ENCODE results near the gene RSPO1.

- TF ChIP-seq POLR2AphosphoS5 (IDR thresholded peaks at IDR 0.05; ENCODE audit: low read depth, low read length), result no peak
- TF ChIP-seq, protein P1, sequence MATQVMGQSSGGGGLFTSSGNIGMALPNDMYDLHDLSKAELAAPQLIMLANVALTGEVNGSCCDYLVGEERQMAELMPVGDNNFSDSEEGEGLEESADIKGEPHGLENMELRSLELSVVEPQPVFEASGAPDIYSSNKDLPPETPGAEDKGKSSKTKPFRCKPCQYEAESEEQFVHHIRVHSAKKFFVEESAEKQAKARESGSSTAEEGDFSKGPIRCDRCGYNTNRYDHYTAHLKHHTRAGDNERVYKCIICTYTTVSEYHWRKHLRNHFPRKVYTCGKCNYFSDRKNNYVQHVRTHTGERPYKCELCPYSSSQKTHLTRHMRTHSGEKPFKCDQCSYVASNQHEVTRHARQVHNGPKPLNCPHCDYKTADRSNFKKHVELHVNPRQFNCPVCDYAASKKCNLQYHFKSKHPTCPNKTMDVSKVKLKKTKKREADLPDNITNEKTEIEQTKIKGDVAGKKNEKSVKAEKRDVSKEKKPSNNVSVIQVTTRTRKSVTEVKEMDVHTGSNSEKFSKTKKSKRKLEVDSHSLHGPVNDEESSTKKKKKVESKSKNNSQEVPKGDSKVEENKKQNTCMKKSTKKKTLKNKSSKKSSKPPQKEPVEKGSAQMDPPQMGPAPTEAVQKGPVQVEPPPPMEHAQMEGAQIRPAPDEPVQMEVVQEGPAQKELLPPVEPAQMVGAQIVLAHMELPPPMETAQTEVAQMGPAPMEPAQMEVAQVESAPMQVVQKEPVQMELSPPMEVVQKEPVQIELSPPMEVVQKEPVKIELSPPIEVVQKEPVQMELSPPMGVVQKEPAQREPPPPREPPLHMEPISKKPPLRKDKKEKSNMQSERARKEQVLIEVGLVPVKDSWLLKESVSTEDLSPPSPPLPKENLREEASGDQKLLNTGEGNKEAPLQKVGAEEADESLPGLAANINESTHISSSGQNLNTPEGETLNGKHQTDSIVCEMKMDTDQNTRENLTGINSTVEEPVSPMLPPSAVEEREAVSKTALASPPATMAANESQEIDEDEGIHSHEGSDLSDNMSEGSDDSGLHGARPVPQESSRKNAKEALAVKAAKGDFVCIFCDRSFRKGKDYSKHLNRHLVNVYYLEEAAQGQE (IDR thresholded peaks at IDR 0.05; ENCODE audit: insufficient read depth in 1 of 2, low read depth in 2 of 2, low read length in 2 of 2), result no peak
- TF ChIP-seq SIN3A (IDR thresholded peaks at IDR 0.05; ENCODE audit: borderline replicate concordance, insufficient read depth, low read length), result no peak
These were observed 23.1 kb upstream of the RSPO1 start for GRCh38 chr1:37657620-37658412.
